Stimulated activated CD8-positive, alpha-beta memory T cell treated with anti-CD3 and anti-CD28 coated beads, Interleukin-2, amount 100 ng/mL, for 1 hour (primary cell): ENCODE data around the gene RERG.

Experiments used
- DNase-seq, 2 donors: peaks; one replicate each; pipeline ENCODE4 v3.0.0-alpha.2; 2020; ENCODE audit warnings: low read depth in 2 of 2

RERG gene

DNA sequence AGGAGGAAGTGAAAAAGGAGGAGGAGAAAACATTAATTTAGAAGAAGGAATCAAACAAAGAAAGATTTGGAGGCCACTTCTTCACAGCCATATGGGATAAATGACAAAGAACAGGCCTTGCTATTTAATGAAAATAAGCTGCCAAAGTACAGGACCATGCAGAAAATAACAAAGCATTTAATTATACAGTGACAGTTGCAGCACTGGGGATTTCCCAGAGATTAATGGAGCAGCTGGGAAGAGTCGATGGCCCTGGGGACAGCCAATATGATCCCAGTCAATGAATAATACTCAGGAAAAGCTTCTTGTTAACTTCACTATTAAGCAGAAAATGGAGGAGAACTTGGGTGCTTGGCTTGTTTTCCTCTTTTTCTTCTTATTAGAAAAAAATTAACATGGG lies 34.6 kb downstream of the RERG start:
- no peak for DNase-seq

DNA sequence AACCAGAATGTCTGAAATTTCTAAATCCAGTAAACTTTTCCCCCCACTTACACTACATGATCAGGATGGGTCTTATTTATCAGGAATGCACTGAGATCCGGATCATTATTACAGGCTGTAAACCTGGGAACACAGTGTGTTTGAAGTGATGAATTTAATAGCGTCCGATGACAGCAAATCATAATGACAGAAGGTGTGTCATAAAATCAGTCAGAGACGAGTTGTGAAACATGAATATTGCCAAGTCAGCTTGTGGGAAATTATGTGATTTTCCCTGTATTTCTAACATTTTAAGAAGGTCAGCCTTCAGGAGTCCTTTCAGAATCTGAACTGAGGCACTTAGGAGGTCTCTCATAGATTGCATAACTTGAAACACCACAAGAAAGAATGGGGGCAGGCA lies 36.7 kb downstream of the RERG start:
- no peak for DNase-seq

- no peak for DNase-seq
Measured at GRCh38 chr12:15183821-15184220, 37.4 kb downstream of the RERG start.

DNA sequence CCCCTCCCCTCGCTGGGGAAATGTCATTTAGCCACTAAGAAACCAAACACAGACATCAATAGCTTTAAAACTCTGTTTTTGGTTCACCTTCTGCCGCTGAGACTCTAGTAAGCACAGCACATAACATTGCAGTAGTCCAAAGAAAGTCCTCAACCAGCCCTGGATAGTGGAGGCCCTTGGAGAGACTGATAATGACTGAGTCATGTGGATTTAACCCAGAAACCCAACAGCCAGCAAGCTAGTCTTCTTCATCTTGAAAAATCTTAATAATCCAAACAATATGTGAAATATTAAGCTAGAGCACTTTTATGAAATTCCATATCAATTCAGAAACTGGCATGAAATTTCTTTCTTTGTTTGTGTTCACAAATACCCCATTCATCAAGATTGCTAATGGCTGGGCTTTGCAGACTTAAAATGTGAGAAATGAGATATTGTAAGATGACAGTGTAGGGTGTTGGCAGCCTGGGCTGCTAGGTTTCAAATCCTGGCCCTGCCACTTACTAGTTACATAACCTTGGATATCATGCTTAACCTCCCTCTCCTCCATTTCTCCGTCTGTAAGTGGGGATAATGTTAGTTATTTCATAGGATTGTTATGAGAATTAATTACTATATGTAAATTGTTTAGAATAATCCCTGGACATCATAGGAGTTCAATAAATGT lies 40.1 kb downstream of the RERG start:
- DNase-seq = no peak

DNA sequence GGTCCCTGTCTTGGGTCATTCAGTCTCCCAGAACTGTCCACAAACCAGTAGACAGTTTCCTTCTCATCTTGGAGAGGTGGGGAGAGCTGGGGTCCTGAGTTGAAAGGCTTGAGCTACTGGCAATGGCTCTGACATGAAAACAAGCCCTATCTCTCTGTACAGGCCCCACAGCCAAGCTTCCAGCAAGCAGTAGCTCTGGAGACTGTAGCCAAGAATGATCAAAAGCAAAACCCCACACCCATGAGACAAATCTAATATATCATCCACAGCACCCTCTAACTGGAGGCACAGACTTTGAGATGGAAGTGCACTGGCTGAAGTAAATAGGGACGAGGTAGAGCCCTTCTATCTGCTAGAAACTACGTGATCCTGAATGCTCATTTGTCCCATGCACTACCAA lies 40.9 kb downstream of the RERG start:
- no peak for DNase-seq

DNA sequence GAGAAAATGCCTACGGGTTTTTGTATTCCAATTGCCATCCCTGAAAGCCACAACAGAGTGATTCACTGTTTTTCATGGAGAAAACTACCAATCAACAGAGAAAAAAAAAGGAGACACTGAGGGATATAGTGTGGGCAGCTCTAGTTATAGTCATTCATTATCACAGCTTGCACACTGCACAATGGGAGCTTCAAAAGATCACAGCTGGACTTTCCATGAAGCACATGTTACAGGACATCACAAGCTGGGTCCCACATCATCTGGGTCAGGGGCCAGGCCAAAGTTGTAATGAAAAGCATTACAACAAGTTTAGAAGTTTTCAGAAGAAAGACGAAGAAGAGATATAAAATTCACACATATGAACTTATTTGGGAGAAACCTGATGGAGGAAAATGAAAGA lies 41.5 kb downstream of the RERG start:
- no peak for DNase-seq

- DNase-seq = no peak
Measured at GRCh38 chr12:15173142-15173541, 48.1 kb downstream of the RERG start.

DNA sequence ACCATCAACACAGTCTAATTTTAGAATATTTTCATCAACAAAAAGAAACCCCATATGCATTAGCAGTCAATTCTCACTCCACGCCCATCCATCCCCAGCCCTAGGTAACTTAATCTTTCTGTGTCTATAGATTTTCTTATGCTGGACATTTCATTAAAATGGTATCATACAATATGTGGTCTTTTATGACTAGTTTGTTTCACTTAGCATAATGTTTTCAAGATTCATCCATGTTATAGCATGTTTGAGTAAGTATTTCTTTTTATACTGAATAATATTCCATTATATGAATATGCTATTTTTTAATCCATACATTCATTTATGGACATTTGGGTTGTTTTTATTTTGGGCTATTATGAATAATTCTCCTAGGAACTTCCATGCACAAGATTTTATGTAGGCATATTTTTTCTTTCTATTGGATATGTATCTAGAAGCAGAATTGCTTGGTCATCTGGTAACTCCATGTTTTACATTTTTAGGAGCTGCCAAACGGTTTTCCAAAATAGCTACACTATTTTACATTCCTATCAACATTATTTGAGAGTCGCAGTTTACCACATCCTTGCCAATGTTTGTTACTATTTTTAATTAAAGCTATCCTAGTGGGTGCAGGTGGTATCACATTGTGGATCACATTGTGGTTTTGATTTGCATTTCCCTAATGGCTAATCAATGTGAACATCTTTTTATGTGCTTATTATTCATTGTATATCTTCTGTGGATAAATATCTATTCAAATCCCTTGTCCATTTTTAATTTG lies 49.0 kb downstream of the RERG start:
- no peak for DNase-seq

- no peak for DNase-seq
Measured at GRCh38 chr12:15171012-15171655, 50.1 kb downstream of the RERG start.

DNA sequence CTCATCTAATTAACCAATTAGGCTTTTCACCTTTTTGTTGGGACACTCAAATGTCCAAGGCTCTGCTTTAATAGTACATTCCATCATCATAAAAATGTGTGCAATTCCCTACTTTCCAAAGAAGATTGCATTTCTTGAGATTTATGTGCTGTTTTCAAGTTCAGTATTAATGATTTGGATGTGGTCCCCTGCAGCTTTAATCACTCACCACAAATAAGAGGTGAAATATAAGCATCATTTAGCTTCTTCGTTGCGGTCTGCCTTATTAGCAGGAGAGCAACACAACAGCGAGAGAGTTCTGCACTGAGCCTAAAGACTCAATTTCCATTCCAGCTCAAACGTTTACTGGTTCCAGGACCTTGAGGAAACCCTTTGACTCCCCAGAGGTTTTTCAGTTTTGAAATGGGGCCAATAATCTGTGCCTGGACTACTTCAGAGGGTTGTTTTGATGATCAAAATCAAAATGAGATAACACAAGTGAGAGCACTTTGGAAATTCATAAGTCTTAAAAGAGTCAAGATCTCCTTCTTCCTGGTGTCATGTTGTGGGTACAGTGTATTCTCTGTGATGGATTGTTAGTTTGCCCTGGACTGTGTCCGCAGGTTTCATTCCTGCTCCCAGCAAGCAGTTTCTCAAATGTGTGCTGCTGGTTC lies 53.1 kb downstream of the RERG start:
- DNase-seq = no peak

DNA sequence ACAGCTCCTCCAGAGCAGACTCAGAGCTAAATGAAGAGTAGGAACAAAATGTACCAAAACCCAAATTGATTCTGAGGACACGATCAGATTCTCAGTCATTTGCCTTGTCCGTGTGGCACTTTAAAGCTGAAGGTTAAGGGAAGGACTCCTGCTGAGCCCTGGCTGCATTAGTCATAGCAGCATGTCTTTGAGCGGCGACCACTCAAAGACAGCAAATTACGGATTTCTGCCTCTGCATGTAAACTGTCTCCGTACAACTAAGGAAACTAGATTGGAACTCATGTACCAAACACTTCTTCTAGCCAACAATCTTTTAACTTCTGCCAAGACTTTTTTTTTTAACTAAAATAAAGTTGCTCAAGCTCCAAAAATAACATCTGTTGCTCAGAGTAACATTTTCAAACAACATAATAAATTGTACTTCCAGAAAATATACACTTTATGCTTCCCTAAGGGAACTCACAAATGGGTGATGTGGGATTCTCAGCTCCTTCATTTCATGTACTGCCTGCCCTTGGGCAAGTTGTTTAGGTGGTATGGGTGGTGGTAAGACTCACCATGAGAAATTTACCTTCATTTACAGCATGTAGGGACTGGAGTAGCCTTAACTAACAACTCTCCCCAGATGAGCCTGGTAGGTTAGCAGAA lies 56.1 kb downstream of the RERG start:
- DNase-seq = no peak

DNA sequence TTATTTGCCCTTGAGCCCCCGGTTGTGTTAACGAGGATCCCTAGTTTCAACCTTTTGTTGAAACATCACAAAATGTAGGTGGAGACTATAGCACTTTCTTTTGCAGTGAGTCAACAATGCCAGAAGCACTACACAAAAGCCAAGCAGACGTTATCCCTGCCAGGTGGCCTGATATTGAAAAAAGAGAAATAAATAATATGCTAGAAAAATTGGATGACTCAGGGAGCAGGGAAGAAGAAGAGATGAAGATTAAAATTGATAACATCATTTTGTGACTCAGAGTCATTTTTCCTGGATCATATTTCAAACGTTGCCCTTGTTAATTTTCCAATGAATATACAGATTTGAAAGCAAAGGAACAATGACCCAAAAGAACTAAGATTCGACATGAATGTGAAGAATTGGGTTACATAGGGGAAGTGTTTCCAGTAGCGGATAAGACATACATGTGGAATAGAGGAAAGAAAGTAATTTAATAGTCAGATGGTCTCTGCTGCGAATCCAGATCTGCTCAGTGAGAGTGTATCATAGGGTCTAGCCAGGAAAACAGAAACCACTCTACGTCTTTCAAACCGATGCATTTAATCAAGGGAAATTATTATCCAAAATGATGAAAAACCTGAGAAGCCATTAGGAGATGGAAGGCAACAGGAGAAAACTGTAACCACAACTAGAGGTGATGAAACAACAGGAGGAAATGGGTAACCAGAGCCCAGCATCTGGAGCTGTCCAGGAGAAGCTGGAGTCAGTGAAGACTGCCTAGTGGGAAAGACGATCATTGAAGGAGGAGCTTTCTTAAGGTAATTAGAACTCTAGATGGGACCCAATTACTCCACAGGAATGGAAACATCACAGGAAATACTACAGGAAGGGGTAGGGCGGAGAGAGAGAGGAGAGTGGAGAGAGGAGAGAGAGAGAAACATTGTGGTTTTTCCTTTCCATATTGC lies 57.9 kb downstream of the RERG start:
- DNase-seq = no peak

- no peak for DNase-seq
Measured at GRCh38 chr12:15158083-15158482, 63.1 kb downstream of the RERG start.

DNA sequence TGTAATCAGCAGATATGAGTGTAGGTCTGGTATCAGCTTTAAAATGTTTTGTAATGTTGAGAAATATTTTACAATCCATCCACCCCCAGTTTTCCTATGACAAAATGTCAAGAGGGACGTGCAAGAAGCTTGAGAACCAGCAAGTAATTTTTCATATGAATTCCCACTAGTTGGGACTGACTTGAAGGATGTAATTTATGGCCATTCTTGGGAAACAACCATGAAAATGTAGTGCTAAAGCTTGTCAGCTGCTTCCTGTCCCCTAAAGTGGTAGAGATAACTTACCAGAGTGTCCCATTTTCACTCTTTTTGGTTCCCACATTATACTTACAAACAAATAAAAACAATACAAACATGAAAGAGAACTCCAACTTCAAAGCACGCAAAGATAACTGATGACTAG lies 63.9 kb downstream of the RERG start:
- DNase-seq = no peak

- DNase-seq = no peak
Measured at GRCh38 chr12:15155271-15155670, 65.9 kb downstream of the RERG start.

DNA sequence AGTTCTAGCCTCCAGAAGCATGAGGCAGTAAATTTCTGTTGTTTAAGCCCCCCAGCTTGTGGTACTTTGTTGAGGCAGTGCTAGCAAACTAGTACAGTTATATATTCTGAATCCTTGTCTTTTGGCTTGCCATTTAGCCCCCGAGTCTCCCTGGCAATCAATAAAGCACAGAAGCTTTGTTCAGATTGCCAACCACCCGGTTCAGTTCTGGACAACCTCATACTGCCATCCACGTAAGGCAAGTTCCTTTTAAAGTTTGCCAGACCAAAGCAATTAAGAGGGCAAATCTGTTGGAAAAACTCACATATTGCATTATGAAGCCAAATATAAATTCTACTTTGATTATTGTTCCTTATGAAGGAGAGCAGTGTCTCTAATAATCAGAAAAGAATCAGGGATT lies 67.1 kb downstream of the RERG start:
- DNase-seq = no peak

DNA sequence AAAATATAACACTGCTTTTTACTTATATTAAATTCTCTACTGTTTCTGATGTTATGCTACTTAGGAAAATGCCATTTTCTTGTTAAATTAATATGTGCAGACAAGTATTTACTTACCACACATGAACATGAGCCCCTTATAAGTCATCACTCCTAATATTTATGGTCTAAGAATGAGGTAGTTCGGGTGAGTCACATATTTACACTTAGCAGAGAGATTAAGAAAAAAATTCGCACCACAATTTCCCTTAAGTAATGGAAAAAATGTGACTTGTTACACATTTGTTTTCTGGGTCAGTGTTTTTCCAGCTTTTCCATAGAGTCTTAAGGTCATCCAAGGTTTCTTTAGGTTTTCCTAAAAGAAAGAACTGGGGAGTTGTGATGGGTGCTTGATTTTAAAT lies 68.3 kb downstream of the RERG start:
- DNase-seq = no peak

- no peak for DNase-seq
Measured at GRCh38 chr12:15152456-15152855, 68.8 kb downstream of the RERG start.

DNA sequence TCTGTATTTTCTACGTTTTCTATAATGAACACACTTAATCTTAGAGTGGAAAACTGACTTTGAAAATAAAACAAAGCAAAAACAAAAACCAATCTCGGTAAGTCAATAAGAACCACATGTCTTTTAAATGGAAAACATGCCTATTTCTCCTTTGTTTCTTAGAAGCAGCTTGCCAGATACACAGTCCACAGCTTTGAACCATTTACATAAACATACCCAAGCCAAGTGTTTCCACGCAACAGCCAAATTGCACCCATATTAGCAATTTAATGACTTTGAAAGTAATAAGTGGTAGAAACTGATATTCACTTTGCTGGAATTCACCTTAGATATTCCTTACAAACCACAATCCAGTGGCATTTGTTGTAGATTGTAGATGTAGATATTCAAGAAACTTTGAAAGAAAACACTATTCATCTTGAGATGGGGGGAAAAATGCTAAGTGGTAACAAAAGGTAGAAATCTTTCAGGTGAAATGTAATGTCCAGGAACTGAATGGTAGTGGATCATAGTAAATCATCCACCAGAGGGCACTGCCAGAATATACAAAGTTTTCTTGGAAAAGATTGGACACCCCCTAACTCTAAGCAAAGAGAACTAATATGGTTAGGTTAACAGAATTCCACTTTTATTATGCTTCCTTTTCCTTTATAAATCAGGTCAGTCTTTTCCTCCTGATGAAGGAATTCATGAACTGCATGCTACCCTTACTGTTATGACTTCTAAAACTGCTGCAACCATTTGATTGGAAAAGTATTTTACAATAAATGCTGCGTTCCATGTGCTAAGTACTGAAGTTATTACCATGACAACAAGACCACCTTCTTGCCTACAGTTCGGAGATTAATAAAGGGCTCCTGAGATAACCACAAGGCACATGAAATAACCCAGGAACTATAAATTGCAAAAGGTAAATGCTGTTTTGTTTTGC lies 69.8 kb downstream of the RERG start:
- DNase-seq = no peak

GRCh38 chr12:15146585-15146984 lies 74.6 kb downstream of the RERG start:
- DNase-seq = no peak
